GM12878 (cell line): ENCODE data around the gene LGALS9. TPM values are rescaled to one million over a fixed set of nuclear protein-coding genes. Genes with fewer than 3 reads are reported as not detected.

ENCODE experiments used
- ATAC-seq: fragments of 200-7000 bp; cut with Tn5 transposase; 3 replicates; pipeline ENCODE4 v1.9.1; 2020; ENCODE audit warnings: mild to moderate bottlenecking, moderate library complexity
- BruUV-seq: library from RNA; stranded (reverse); fragments of 400-500 nt; replicated peaks from 2 replicates; lab custom pipeline; 2021; lab: Mats Ljungman, UMichigan
- CTCF ChIA-PET: fragments of 300-600 bp; sonication (Branson Sonifier 250); formaldehyde crosslinking; extraction: SDS; loops from one replicate; lab custom pipeline; 2021; ENCODE audit warnings: inconsistent platforms; lab: Yijun Ruan, JAX
- POLR2A ChIA-PET: fragments of 350-600 bp; formaldehyde crosslinking; extraction: SDS; loops from one replicate; lab custom pipeline; 2021; ENCODE audit warnings: inconsistent platforms; lab: Charles Lee
- RAD21 ChIA-PET: fragments of 300-600 bp; sonication (Branson Sonifier 250); formaldehyde crosslinking; loops from one replicate; lab custom pipeline; 2023; ENCODE audit warnings: antibody characterized with exemption; ENCODE audit not compliant: unreplicated experiment; lab: Charles Lee
- SMC1A ChIA-PET: fragments of 300-600 bp; sonication (Branson Sonifier 250); formaldehyde crosslinking; loops from one replicate; lab custom pipeline; 2023; ENCODE audit not compliant: unreplicated experiment, uncharacterized antibody; lab: Charles Lee
- DNase-seq: peaks from one replicate; pipeline ENCODE4 v3.0.0-alpha.2; 2011; ENCODE audit warnings: low read depth, low spot score
- FAIRE-seq: peaks from 3 replicates; lab custom pipeline; 2011; peaks lifted over from hg19 to GRCh38; lab: Jason Lieb, UNC
- H2AFZ ChIP-seq: 2 replicates; pipeline ENCODE4 v1.6.0; 2011; ENCODE audit warnings: low read depth, low read length, control low read depth; ENCODE audit not compliant: control insufficient read depth
- H3K27ac ChIP-seq: 2 replicates; pipeline ENCODE4 v1.5.1; 2011; ENCODE audit warnings: control low read depth; ENCODE audit not compliant: control insufficient read depth, insufficient read depth
- H3K27me3 ChIP-seq, 2 experiments: replicated peaks in 1 of 2; 2 replicates each; pipeline versions ENCODE4 v1.6.0 to v1.6.1; 2011; ENCODE audit warnings: low read length in 1 of 2; ENCODE audit not compliant: control insufficient read depth in 2 of 2, insufficient read depth in 2 of 2
- H3K36me3 ChIP-seq, 2 experiments: 2 replicates each; pipeline ENCODE4 v1.5.1; 2011; ENCODE audit warnings: low read length in 1 of 2; ENCODE audit not compliant: control insufficient read depth in 2 of 2, insufficient read depth in 2 of 2
- H3K4me1 ChIP-seq: 2 replicates; pipeline ENCODE4 v1.6.1; 2011; ENCODE audit warnings: mild to moderate bottlenecking, low read length, moderate library complexity, mixed read lengths; ENCODE audit not compliant: control insufficient read depth, insufficient read depth
- H3K4me2 ChIP-seq: 2 replicates; pipeline ENCODE4 v1.6.0; 2011; ENCODE audit warnings: control low read depth; ENCODE audit not compliant: control insufficient read depth, insufficient read depth
- H3K4me3 ChIP-seq: fragments of 200-600 bp; sonication (generic); 2 replicates; pipeline ENCODE4 v1.5.1; 2016
- H3K79me2 ChIP-seq: 2 replicates; pipeline ENCODE4 v1.6.0; 2011; ENCODE audit warnings: low read length; ENCODE audit not compliant: control insufficient read depth, insufficient read depth
- H3K9ac ChIP-seq: 2 replicates; pipeline ENCODE4 v1.8.0; 2011; ENCODE audit warnings: low read length, control low read depth, mixed read lengths; ENCODE audit not compliant: control insufficient read depth, insufficient read depth
- H3K9me3 ChIP-seq: replicated peaks from 3 replicates; pipeline ENCODE4 v1.5.1; 2011; ENCODE audit warnings: mild to moderate bottlenecking, low read length; ENCODE audit not compliant: control insufficient read depth, insufficient read depth
- H4K20me1 ChIP-seq: 2 replicates; pipeline ENCODE4 v1.6.0; 2011; ENCODE audit not compliant: control insufficient read depth, insufficient read depth
- CBFB ChIP-seq: IDR thresholded peaks from 2 replicates; pipeline ENCODE4 v1.6.1; 2016; ENCODE audit warnings: antibody characterized with exemption, low read depth
- CHD1 ChIP-seq: IDR thresholded peaks from 2 replicates; pipeline ENCODE4 v1.6.1; 2012; ENCODE audit warnings: low read depth, low read length, improper control_type of control experiment
- FOXM1 ChIP-seq: IDR thresholded peaks from 2 replicates; pipeline ENCODE4 v1.6.1; 2012; ENCODE audit warnings: low read depth, mild to moderate bottlenecking, inconsistent platforms, low read length, moderate library complexity
- IKZF2 ChIP-seq, 2 experiments: fragments of 450-650 bp; IDR thresholded peaks; 2 replicates each; pipeline ENCODE4 v1.6.1; 2017; ENCODE audit warnings: mild to moderate bottlenecking in 2 of 2, moderate library complexity in 2 of 2
- MTA2 ChIP-seq: fragments of 450-650 bp; IDR thresholded peaks from 2 replicates; pipeline ENCODE4 v1.6.1; 2016; ENCODE audit warnings: low read depth, mild to moderate bottlenecking, moderate library complexity
- MXI1 ChIP-seq: fragments of 150-350 bp; IDR thresholded peaks from 2 replicates; pipeline ENCODE4 v1.6.1; 2011; ENCODE audit warnings: low read depth, mild to moderate bottlenecking, inconsistent platforms, low read length, improper control_type of control experiment
- SIN3A ChIP-seq: IDR thresholded peaks from 2 replicates; pipeline ENCODE4 v1.6.1; 2012; ENCODE audit warnings: low read depth, low read length, improper control_type of control experiment
- SRF ChIP-seq, 2 experiments: IDR thresholded peaks; 2 replicates each; pipeline ENCODE4 v1.6.1; 2011; ENCODE audit warnings: low read depth in 2 of 2, low read length in 2 of 2, mild to moderate bottlenecking in 1 of 2, moderate library complexity in 1 of 2
- TCF3 ChIP-seq: IDR thresholded peaks from 2 replicates; pipeline ENCODE4 v1.6.1; 2012; ENCODE audit warnings: low read depth, mild to moderate bottlenecking, low read length, borderline replicate concordance; ENCODE audit not compliant: insufficient read depth
- TCF7 ChIP-seq: IDR thresholded peaks from 2 replicates; pipeline ENCODE4 v1.6.1; 2014; ENCODE audit warnings: antibody characterized with exemption, borderline replicate concordance
- ZBED1 ChIP-seq: IDR thresholded peaks from 2 replicates; pipeline ENCODE4 v1.6.1; 2016; ENCODE audit warnings: borderline replicate concordance
- ZNF24 ChIP-seq: fragments of 450-650 bp; IDR thresholded peaks from 2 replicates; pipeline ENCODE4 v1.6.1; 2017; ENCODE audit warnings: antibody characterized with exemption, mild to moderate bottlenecking
- WGBS: methylation state at CpG from one replicate; pipeline ENCODE4 v1.1.6; 2016; ENCODE audit warnings: low lambda C conversion rate; ENCODE audit not compliant: insufficient replicate concordance, insufficient coverage; ENCODE audit errors: missing lambda C conversion rate; 5-methylcytosine and 5-hydroxymethylcytosine counted together
- in situ Hi-C: fragments of 300-500 bp; cut with MboI; formaldehyde crosslinking; loops from 9 replicates; pipeline ENCODE4 v1.14.3; 2018; ENCODE audit warnings: mixed read lengths
- intact Hi-C: fragments of 100-400 bp; cut with micrococcal nuclease; formaldehyde crosslinking; loops from one replicate; pipeline ENCODE4 v1.14.2; 2022; ENCODE audit not compliant: unreplicated experiment
- polyA plus RNA-seq, 11 experiments: library from polyadenylated mRNA; depleted of rRNA in 4 of 11; unstranded in 6 of 11; stranded (reverse) in 5 of 11; fragments of >200 nt; fragmentation: Nextera tagmentation in 4 of 11; fragmentation: Illumina TruSeq in 1 of 11; extraction: Ambion mirVana in 4 of 11; extraction: Trizol in 1 of 11; gene quantifications; 1 replicate in 1 of 11; 2 replicates in 10 of 11; pipeline versions ENCODE4 v1.2.1 to v1.2.3, GENCODE V29; 2011 to 2016; ENCODE audit warnings: inconsistent platforms in 2 of 11, missing spikeins in 2 of 11, low read depth in 1 of 11
- total RNA-seq, 4 experiments: library from RNA; depleted of rRNA in 3 of 4; stranded (reverse); fragments of >200 nt in 3 of 4; fragmentation: Illumina TruSeq in 1 of 4; extraction: Trizol in 1 of 4; gene quantifications; 2 replicates each; pipeline versions ENCODE4 v1.2.1 to v1.2.3, GENCODE V29; 2013 to 2021
- TF ChIP-seq, protein P1 (sequence below): fragments of 450-650 bp; IDR thresholded peaks from 2 replicates; pipeline ENCODE4 v1.6.1; 2014; ENCODE audit warnings: mild to moderate bottlenecking
- TF ChIP-seq, protein P2 (sequence below): fragments of 450-650 bp; IDR thresholded peaks from 2 replicates; pipeline ENCODE4 v1.6.1; 2016; ENCODE audit warnings: mild to moderate bottlenecking

The LGALS9 gene
- total and polyA plus RNA-seq, 10 of the 15 experiments (the other 5 are each of a cell fraction or from before 2014, with no cell fraction given) = 22.5 to 294 (median 155) TPM

DNA sequence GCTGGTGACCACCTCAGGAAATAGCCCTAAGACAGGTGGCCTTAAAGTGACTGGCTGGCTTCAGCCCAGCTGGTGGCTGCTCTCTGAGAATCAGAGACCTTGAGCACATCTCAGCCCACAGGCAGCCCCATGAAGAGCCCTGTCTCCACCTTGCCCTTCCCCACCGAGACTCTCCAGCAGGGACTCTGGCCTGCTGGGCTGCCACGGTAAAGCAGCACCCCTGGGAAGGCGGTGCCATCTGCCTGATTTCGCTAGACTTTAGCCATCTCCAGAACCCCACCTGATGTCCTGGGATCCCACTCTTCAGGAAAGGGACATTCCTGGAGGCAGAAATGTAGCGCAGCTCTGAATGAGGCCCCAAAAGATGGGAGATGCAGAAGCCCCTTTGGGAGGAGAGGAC is 45.2 kb upstream of the LGALS9 start:
- Histone ChIP-seq H3K9ac (no peak overlapping the region), H3K4me2 (no peak overlapping the region), H2AFZ (no peak overlapping the region), H3K4me3 (no peak overlapping the region), H3K27ac (peak overlapping the region; percentile 10), H3K27me3 (no peaks in the 10 kb centered on the region), H3K79me2 (peaks cover 2% of the 10 kb centered on the region; the same call in 1 of the 2 replicates), H3K4me1 (peaks cover 5% of the 10 kb centered on the region; the same call in 1 of the 2 replicates), H3K9me3 (no peaks in the 10 kb centered on the region), H3K36me3 (peaks cover 3 to 45% of the 10 kb centered on the region in 2 experiments; a peak in 2 of 4 replicates), H4K20me1 (no peaks in the 10 kb centered on the region)
- intact Hi-C loops = no loop called here
- POLR2A ChIA-PET = no interaction called here
- BruUV-seq = no TSS peak
- FAIRE-seq (no peak), ATAC-seq (peak; percentile 10; the same call in 2 of the 3 replicates), DNase-seq (no peak)
- CTCF ChIA-PET = interaction anchor here (1.7 to 2.8 kb wide), 3 partner anchors 14 to 130 kb away, joined by 5 to 8 read pairs (median 8); partner anchors contain the start of gene KSR1
- TF ChIP-seq SRF (IDR thresholded peaks at IDR 0.05; ENCODE audit: low read depth in 2 of 2, low read length in 2 of 2) (no peak), TCF7 (no peak)
- 95% methylated on average over 5 of the region's 5 CpGs for WGBS
- RAD21 ChIA-PET = interaction anchor here (1.0 to 2.0 kb wide), 4 partner anchors 14 to 130 kb away, joined by 3 to 9 read pairs (median 6); partner anchors contain the start of gene KSR1
- SMC1A ChIA-PET = interaction anchor here (1.2 to 1.8 kb wide), 3 partner anchors 41 to 130 kb away, joined by 3 to 9 read pairs (median 4); partner anchors contain the start of gene KSR1
- in situ Hi-C loops = loop anchor here (10.0 kb wide), 1 partner anchor 201 kb away; no protein-coding TSS in a partner anchor

- Histone ChIP-seq H3K4me2 (no peak overlapping the region), H2AFZ (no peak overlapping the region), H3K4me3 (no peak overlapping the region), H4K20me1 (no peaks in the 10 kb centered on the region), H3K9ac (no peak overlapping the region), H3K36me3 (peaks cover 3 to 43% of the 10 kb centered on the region in 2 experiments; a peak in 2 of 4 replicates), H3K4me1 (peaks cover 5% of the 10 kb centered on the region; the same call in 1 of the 2 replicates), H3K9me3 (no peaks in the 10 kb centered on the region), H3K27me3 (no peaks in the 10 kb centered on the region), H3K27ac (no peak overlapping the region), H3K79me2 (no peaks in the 10 kb centered on the region)
- ChIA-PET SMC1A (interaction anchor here (1.8 kb wide), 1 partner anchor 131 kb away, joined by 4 read pairs; the partner anchor contains the start of gene KSR1), POLR2A (no interaction called here), RAD21 (interaction anchor here (2.0 kb wide), 1 partner anchor 17 kb away, joined by 6 read pairs; no protein-coding TSS in a partner anchor), CTCF (interaction anchor here (0.9 to 2.8 kb wide), 6 partner anchors 13 to 350 kb away, joined by 4 to 8 read pairs (median 4); partner anchors contain the start of gene KSR1)
- ATAC-seq (no peak), FAIRE-seq (no peak), DNase-seq (no peak)
- intact Hi-C loops = no loop called here
- BruUV-seq = no TSS peak
- in situ Hi-C loops = loop anchor here (10.0 kb wide), 1 partner anchor 201 kb away; no protein-coding TSS in a partner anchor
- TF ChIP-seq MXI1 (no peak), FOXM1 (no peak), MTA2 (no peak), CBFB (no peak), SIN3A (no peak), ZBED1 (no peak), ZNF24 (no peak), IKZF2 (IDR thresholded peaks at IDR 0.05) (no peak), TCF3 (no peak), CHD1 (no peak)
- TF ChIP-seq, protein P1, sequence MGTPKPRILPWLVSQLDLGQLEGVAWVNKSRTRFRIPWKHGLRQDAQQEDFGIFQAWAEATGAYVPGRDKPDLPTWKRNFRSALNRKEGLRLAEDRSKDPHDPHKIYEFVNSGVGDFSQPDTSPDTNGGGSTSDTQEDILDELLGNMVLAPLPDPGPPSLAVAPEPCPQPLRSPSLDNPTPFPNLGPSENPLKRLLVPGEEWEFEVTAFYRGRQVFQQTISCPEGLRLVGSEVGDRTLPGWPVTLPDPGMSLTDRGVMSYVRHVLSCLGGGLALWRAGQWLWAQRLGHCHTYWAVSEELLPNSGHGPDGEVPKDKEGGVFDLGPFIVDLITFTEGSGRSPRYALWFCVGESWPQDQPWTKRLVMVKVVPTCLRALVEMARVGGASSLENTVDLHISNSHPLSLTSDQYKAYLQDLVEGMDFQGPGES = no peak
- TF ChIP-seq, protein P2, sequence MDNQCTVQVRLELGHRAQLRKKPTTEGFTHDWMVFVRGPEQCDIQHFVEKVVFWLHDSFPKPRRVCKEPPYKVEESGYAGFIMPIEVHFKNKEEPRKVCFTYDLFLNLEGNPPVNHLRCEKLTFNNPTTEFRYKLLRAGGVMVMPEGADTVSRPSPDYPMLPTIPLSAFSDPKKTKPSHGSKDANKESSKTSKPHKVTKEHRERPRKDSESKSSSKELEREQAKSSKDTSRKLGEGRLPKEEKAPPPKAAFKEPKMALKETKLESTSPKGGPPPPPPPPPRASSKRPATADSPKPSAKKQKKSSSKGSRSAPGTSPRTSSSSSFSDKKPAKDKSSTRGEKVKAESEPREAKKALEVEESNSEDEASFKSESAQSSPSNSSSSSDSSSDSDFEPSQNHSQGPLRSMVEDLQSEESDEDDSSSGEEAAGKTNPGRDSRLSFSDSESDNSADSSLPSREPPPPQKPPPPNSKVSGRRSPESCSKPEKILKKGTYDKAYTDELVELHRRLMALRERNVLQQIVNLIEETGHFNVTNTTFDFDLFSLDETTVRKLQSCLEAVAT = no peak
- 97% methylated on average over 8 of the region's 8 CpGs for WGBS
Measured at GRCh38 chr17:27586203-27586721, 44.7 kb upstream of the LGALS9 start.
